GM19455 (cell line): ENCODE results near the gene AKT3.

Experiments
- ATAC-seq: cut with Tn5 transposase; IDR thresholded peaks from one replicate; pipeline ENCODE4 v1.9.1; 2021; ENCODE audit not compliant: unreplicated experiment

The AKT3 gene

GRCh38 chr1:243562473-243562872 lies 287.6 kb downstream of the AKT3 start:
- no peak for ATAC-seq

- ATAC-seq, result no peak
Measured at GRCh38 chr1:243561588-243562319, 288.3 kb downstream of the AKT3 start.

GRCh38 chr1:243559575-243560162 lies 290.4 kb downstream of the AKT3 start:
- ATAC-seq, result no peak

- no peak for ATAC-seq
Measured at GRCh38 chr1:243558576-243558975, 291.5 kb downstream of the AKT3 start.

GRCh38 chr1:243557866-243558265 lies 292.2 kb downstream of the AKT3 start:
- no peak for ATAC-seq

GRCh38 chr1:243554686-243555085 lies 295.4 kb downstream of the AKT3 start:
- ATAC-seq, result no peak

GRCh38 chr1:243553090-243553489 lies 297.0 kb downstream of the AKT3 start:
- no peak for ATAC-seq

GRCh38 chr1:243550276-243550675 lies 299.8 kb downstream of the AKT3 start:
- no peak for ATAC-seq

GRCh38 chr1:243549791-243550190 lies 300.3 kb downstream of the AKT3 start:
- ATAC-seq, result no peak

- ATAC-seq, result no peak
Measured at GRCh38 chr1:243549108-243549507, 300.9 kb downstream of the AKT3 start.

GRCh38 chr1:243548516-243548915 lies 301.5 kb downstream of the AKT3 start:
- no peak for ATAC-seq

GRCh38 chr1:243547891-243548290 lies 302.2 kb downstream of the AKT3 start:
- no peak for ATAC-seq

GRCh38 chr1:243546457-243546856 lies 303.6 kb downstream of the AKT3 start:
- ATAC-seq, result no peak

GRCh38 chr1:243543501-243543900 lies 306.5 kb downstream of the AKT3 start:
- ATAC-seq, result no peak

GRCh38 chr1:243542739-243543415 lies 307.2 kb downstream of the AKT3 start:
- no peak for ATAC-seq

- ATAC-seq, result no peak
Measured at GRCh38 chr1:243539636-243540035, 310.4 kb downstream of the AKT3 start.

GRCh38 chr1:243535014-243535413 lies 315.0 kb downstream of the AKT3 start:
- no peak for ATAC-seq

- no peak for ATAC-seq
Measured at GRCh38 chr1:243529512-243529911, 320.5 kb downstream of the AKT3 start.

GRCh38 chr1:243528459-243529121 lies 321.5 kb downstream of the AKT3 start:
- no peak for ATAC-seq

GRCh38 chr1:243526180-243526579 lies 323.9 kb downstream of the AKT3 start:
- ATAC-seq, result no peak

GRCh38 chr1:243525085-243525487 lies 325.0 kb downstream of the AKT3 start:
- no peak for ATAC-seq

- ATAC-seq, result no peak
Measured at GRCh38 chr1:243523766-243524165, 326.3 kb downstream of the AKT3 start.
